GM12878 (cell line): Measurements from ENCODE around the gene ELOF1. TPM values are rescaled to one million over a fixed set of nuclear protein-coding genes. Genes with fewer than 3 reads are reported as not detected.

ENCODE experiments used
- ATAC-seq: fragments of 200-7000 bp; cut with Tn5 transposase; 3 replicates; pipeline ENCODE4 v1.9.1; 2020; ENCODE audit warnings: mild to moderate bottlenecking, moderate library complexity
- BruUV-seq: library from RNA; stranded (reverse); fragments of 400-500 nt; replicated peaks from 2 replicates; lab custom pipeline; 2021; lab: Mats Ljungman, UMichigan
- CTCF ChIA-PET: fragments of 300-600 bp; sonication (Branson Sonifier 250); formaldehyde crosslinking; extraction: SDS; loops from one replicate; lab custom pipeline; 2021; ENCODE audit warnings: inconsistent platforms; lab: Yijun Ruan, JAX
- POLR2A ChIA-PET: fragments of 350-600 bp; formaldehyde crosslinking; extraction: SDS; loops from one replicate; lab custom pipeline; 2021; ENCODE audit warnings: inconsistent platforms; lab: Charles Lee
- RAD21 ChIA-PET: fragments of 300-600 bp; sonication (Branson Sonifier 250); formaldehyde crosslinking; loops from one replicate; lab custom pipeline; 2023; ENCODE audit warnings: antibody characterized with exemption; ENCODE audit not compliant: unreplicated experiment; lab: Charles Lee
- SMC1A ChIA-PET: fragments of 300-600 bp; sonication (Branson Sonifier 250); formaldehyde crosslinking; loops from one replicate; lab custom pipeline; 2023; ENCODE audit not compliant: unreplicated experiment, uncharacterized antibody; lab: Charles Lee
- DNase-seq: peaks from one replicate; pipeline ENCODE4 v3.0.0-alpha.2; 2011; ENCODE audit warnings: low read depth, low spot score
- FAIRE-seq: peaks from 3 replicates; lab custom pipeline; 2011; peaks lifted over from hg19 to GRCh38; lab: Jason Lieb, UNC
- H2AFZ ChIP-seq: 2 replicates; pipeline ENCODE4 v1.6.0; 2011; ENCODE audit warnings: low read depth, low read length, control low read depth; ENCODE audit not compliant: control insufficient read depth
- H3K27ac ChIP-seq: 2 replicates; pipeline ENCODE4 v1.5.1; 2011; ENCODE audit warnings: control low read depth; ENCODE audit not compliant: control insufficient read depth, insufficient read depth
- H3K27me3 ChIP-seq, 2 experiments: replicated peaks in 1 of 2; 2 replicates each; pipeline versions ENCODE4 v1.6.0 to v1.6.1; 2011; ENCODE audit warnings: low read length in 1 of 2; ENCODE audit not compliant: control insufficient read depth in 2 of 2, insufficient read depth in 2 of 2
- H3K36me3 ChIP-seq, 2 experiments: 2 replicates each; pipeline ENCODE4 v1.5.1; 2011; ENCODE audit warnings: low read length in 1 of 2; ENCODE audit not compliant: control insufficient read depth in 2 of 2, insufficient read depth in 2 of 2
- H3K4me1 ChIP-seq: 2 replicates; pipeline ENCODE4 v1.6.1; 2011; ENCODE audit warnings: mild to moderate bottlenecking, low read length, moderate library complexity, mixed read lengths; ENCODE audit not compliant: control insufficient read depth, insufficient read depth
- H3K4me2 ChIP-seq: 2 replicates; pipeline ENCODE4 v1.6.0; 2011; ENCODE audit warnings: control low read depth; ENCODE audit not compliant: control insufficient read depth, insufficient read depth
- H3K4me3 ChIP-seq: fragments of 200-600 bp; sonication (generic); 2 replicates; pipeline ENCODE4 v1.5.1; 2016
- H3K79me2 ChIP-seq: 2 replicates; pipeline ENCODE4 v1.6.0; 2011; ENCODE audit warnings: low read length; ENCODE audit not compliant: control insufficient read depth, insufficient read depth
- H3K9ac ChIP-seq: 2 replicates; pipeline ENCODE4 v1.8.0; 2011; ENCODE audit warnings: low read length, control low read depth, mixed read lengths; ENCODE audit not compliant: control insufficient read depth, insufficient read depth
- H3K9me3 ChIP-seq: replicated peaks from 3 replicates; pipeline ENCODE4 v1.5.1; 2011; ENCODE audit warnings: mild to moderate bottlenecking, low read length; ENCODE audit not compliant: control insufficient read depth, insufficient read depth
- H4K20me1 ChIP-seq: 2 replicates; pipeline ENCODE4 v1.6.0; 2011; ENCODE audit not compliant: control insufficient read depth, insufficient read depth
- BMI1 ChIP-seq: fragments of 450-650 bp; IDR thresholded peaks from 2 replicates; pipeline ENCODE4 v1.6.1; 2016; ENCODE audit warnings: mild to moderate bottlenecking, moderate library complexity, borderline replicate concordance
- CBFB ChIP-seq: IDR thresholded peaks from 2 replicates; pipeline ENCODE4 v1.6.1; 2016; ENCODE audit warnings: antibody characterized with exemption, low read depth
- CEBPZ ChIP-seq: fragments of 150-350 bp; IDR thresholded peaks from 2 replicates; pipeline ENCODE4 v1.6.1; 2016; ENCODE audit warnings: low read depth, low read length
- CHD1 ChIP-seq: IDR thresholded peaks from 2 replicates; pipeline ENCODE4 v1.6.1; 2012; ENCODE audit warnings: low read depth, low read length, improper control_type of control experiment
- EZH2 ChIP-seq: IDR thresholded peaks from 2 replicates; pipeline ENCODE4 v1.6.1; 2012; ENCODE audit warnings: low read depth, mild to moderate bottlenecking, control low read depth, inconsistent platforms, low read length, borderline replicate concordance; ENCODE audit not compliant: control insufficient read depth
- FOXM1 ChIP-seq: IDR thresholded peaks from 2 replicates; pipeline ENCODE4 v1.6.1; 2012; ENCODE audit warnings: low read depth, mild to moderate bottlenecking, inconsistent platforms, low read length, moderate library complexity
- GATAD2B ChIP-seq: fragments of 450-650 bp; conservative IDR thresholded peaks from 2 replicates; pipeline ENCODE4 v1.6.1; 2017; ENCODE audit warnings: low read depth, mild to moderate bottlenecking, moderate library complexity
- IKZF1 ChIP-seq: fragments of 450-650 bp; conservative IDR thresholded peaks from 2 replicates; pipeline ENCODE4 v1.6.1; 2017; ENCODE audit warnings: antibody characterized with exemption, mild to moderate bottlenecking
- MEF2A ChIP-seq: IDR thresholded peaks from 2 replicates; pipeline ENCODE4 v1.6.1; 2011; ENCODE audit warnings: low read depth, mild to moderate bottlenecking, low read length, moderate library complexity; ENCODE audit not compliant: insufficient read depth
- MXI1 ChIP-seq: fragments of 150-350 bp; IDR thresholded peaks from 2 replicates; pipeline ENCODE4 v1.6.1; 2011; ENCODE audit warnings: low read depth, mild to moderate bottlenecking, inconsistent platforms, low read length, improper control_type of control experiment
- NFYA ChIP-seq: IDR thresholded peaks from 2 replicates; pipeline ENCODE4 v1.6.1; 2011; ENCODE audit warnings: low read depth, mild to moderate bottlenecking, low read length, improper control_type of control experiment, borderline replicate concordance
- POLR2AphosphoS5 ChIP-seq: IDR thresholded peaks from 2 replicates; pipeline ENCODE4 v1.6.1; 2011; ENCODE audit warnings: mild to moderate bottlenecking, low read length, inconsistent platforms
- RELA ChIP-seq: fragments of 450-650 bp; IDR thresholded peaks from 2 replicates; pipeline ENCODE4 v1.8.0; 2014; ENCODE audit warnings: borderline replicate concordance; ENCODE audit not compliant: partially characterized antibody
- SRF ChIP-seq, 2 experiments: IDR thresholded peaks; 2 replicates each; pipeline ENCODE4 v1.6.1; 2011; ENCODE audit warnings: low read depth in 2 of 2, low read length in 2 of 2, mild to moderate bottlenecking in 1 of 2, moderate library complexity in 1 of 2
- TAF1 ChIP-seq: IDR thresholded peaks from 2 replicates; pipeline ENCODE4 v1.6.1; 2011; ENCODE audit warnings: mild to moderate bottlenecking, low read depth, low read length, borderline replicate concordance
- TCF7 ChIP-seq: IDR thresholded peaks from 2 replicates; pipeline ENCODE4 v1.6.1; 2014; ENCODE audit warnings: antibody characterized with exemption, borderline replicate concordance
- YBX1 ChIP-seq: fragments of 450-650 bp; IDR thresholded peaks from 2 replicates; pipeline ENCODE4 v1.6.1; 2016; ENCODE audit warnings: antibody characterized with exemption
- ZNF207 ChIP-seq: fragments of 450-650 bp; IDR thresholded peaks from 2 replicates; pipeline ENCODE4 v1.6.1; 2014; ENCODE audit warnings: antibody characterized with exemption, mild to moderate bottlenecking, borderline replicate concordance
- ZNF24 ChIP-seq: fragments of 450-650 bp; IDR thresholded peaks from 2 replicates; pipeline ENCODE4 v1.6.1; 2017; ENCODE audit warnings: antibody characterized with exemption, mild to moderate bottlenecking
- ZZZ3 ChIP-seq: IDR thresholded peaks from 2 replicates; pipeline ENCODE4 v1.6.1; 2011; ENCODE audit warnings: low read depth; ENCODE audit not compliant: control insufficient read depth, insufficient read length
- WGBS: methylation state at CpG from one replicate; pipeline ENCODE4 v1.1.6; 2016; ENCODE audit warnings: low lambda C conversion rate; ENCODE audit not compliant: insufficient replicate concordance, insufficient coverage; ENCODE audit errors: missing lambda C conversion rate; 5-methylcytosine and 5-hydroxymethylcytosine counted together
- in situ Hi-C: fragments of 300-500 bp; cut with MboI; formaldehyde crosslinking; loops from 9 replicates; pipeline ENCODE4 v1.14.3; 2018; ENCODE audit warnings: mixed read lengths
- intact Hi-C: fragments of 100-400 bp; cut with micrococcal nuclease; formaldehyde crosslinking; loops from one replicate; pipeline ENCODE4 v1.14.2; 2022; ENCODE audit not compliant: unreplicated experiment
- polyA plus RNA-seq, 11 experiments: library from polyadenylated mRNA; depleted of rRNA in 4 of 11; unstranded in 6 of 11; stranded (reverse) in 5 of 11; fragments of >200 nt; fragmentation: Nextera tagmentation in 4 of 11; fragmentation: Illumina TruSeq in 1 of 11; extraction: Ambion mirVana in 4 of 11; extraction: Trizol in 1 of 11; gene quantifications; 1 replicate in 1 of 11; 2 replicates in 10 of 11; pipeline versions ENCODE4 v1.2.1 to v1.2.3, GENCODE V29; 2011 to 2016; ENCODE audit warnings: inconsistent platforms in 2 of 11, missing spikeins in 2 of 11, low read depth in 1 of 11
- total RNA-seq, 4 experiments: library from RNA; depleted of rRNA in 3 of 4; stranded (reverse); fragments of >200 nt in 3 of 4; fragmentation: Illumina TruSeq in 1 of 4; extraction: Trizol in 1 of 4; gene quantifications; 2 replicates each; pipeline versions ENCODE4 v1.2.1 to v1.2.3, GENCODE V29; 2013 to 2021

The ELOF1 gene
- total and polyA plus RNA-seq, 10 of the 15 experiments (the other 5 are each of a cell fraction or from before 2014, with no cell fraction given), result 11.7 to 124 (median 92.9) TPM

DNA sequence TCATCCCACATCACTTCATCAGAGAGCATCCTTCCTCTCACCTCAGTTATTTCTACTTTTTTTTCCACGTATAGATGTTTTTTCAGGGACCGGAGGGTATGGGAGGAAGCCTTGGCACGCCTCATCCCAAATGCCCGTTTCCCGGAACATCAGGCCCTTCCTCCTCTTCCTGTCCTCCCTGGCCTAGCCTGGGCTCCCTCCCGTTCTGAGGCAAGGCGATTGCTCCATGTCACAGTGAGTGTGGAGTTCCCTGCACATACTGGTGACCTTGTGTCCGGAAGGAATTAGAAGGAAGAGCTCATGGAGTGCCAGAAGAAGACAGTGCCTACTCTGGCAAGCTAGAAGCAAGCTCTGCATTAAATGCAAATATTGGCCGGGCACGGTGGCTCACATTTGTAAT, 37.1 kb upstream of the ELOF1 start (continued):
- TF ChIP-seq TAF1 (no peak), NFYA (no peak), EZH2 (no peak), ZZZ3 (no peak), MEF2A (no peak), YBX1 (no peak), BMI1 (no peak)

DNA sequence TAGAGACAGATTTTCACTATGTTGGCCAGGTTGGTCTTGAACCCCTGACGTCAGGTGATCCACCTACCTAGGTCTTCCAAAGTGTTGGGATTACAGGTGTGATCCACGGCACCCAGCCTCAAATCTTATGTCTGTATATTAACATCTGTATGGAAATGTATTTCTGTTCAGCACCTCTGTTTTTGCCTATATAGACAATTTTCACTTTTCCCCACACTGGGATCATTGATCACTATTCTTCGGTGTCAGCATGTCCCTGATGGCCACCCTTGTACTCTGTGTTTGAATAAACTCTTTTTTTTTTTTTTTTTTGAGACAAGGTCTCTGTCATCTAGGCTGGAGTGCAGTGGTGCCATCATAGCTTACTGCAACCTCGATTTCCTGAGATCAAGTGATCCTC, 35.1 kb upstream of the ELOF1 start:
- in situ Hi-C loops, result loop anchor here (25.0 kb wide), 1 partner anchor 1568 kb away; the partner anchor contains the start of genes IER2 and STX10
- Histone ChIP-seq H3K36me3 (no peaks in the 10 kb centered on the region), H3K4me1 (peaks cover 5% of the 10 kb centered on the region), H2AFZ (no peak overlapping the region), H3K27ac (no peak overlapping the region), H3K9me3 (no peaks in the 10 kb centered on the region), H3K27me3 (no peaks in the 10 kb centered on the region), H3K4me3 (no peak overlapping the region), H3K79me2 (peaks cover 18% of the 10 kb centered on the region), H3K9ac (no peak overlapping the region), H4K20me1 (no peaks in the 10 kb centered on the region), H3K4me2 (no peak overlapping the region)
- intact Hi-C loops, result no loop called here
- ChIA-PET CTCF (interaction anchor here (1.0 to 14.2 kb wide), 3 partner anchors 21 to 34 kb away, joined by 4 to 225 read pairs (median 4); partner anchors contain the start of gene ELOF1), RAD21 (no interaction called here), SMC1A (interaction anchor here (1.1 to 4.9 kb wide), 3 partner anchors 32 to 39 kb away, joined by 3 to 24 read pairs (median 3); partner anchors contain the start of gene ELOF1), POLR2A (interaction anchor here (0.6 to 1.3 kb wide), 5 partner anchors 9 to 142 kb away, joined by 4 to 6 read pairs (median 6); partner anchors contain the start of gene ELOF1)
- WGBS, result 71% methylated on average over 4 of the region's 4 CpGs
- DNase-seq (no peak), FAIRE-seq (no peak), ATAC-seq (no peak)
- no TSS peak for BruUV-seq
- TF ChIP-seq CBFB, result no peak
- TF ChIP-seq IKZF1, result no peak
- no peak for TF ChIP-seq ZNF24
- no peak for TF ChIP-seq CEBPZ
- TF ChIP-seq GATAD2B, result no peak
- TF ChIP-seq RELA, result no peak
- no peak for TF ChIP-seq MXI1
- no peak for TF ChIP-seq CHD1
- TF ChIP-seq TCF7, result no peak
- TF ChIP-seq FOXM1, result no peak
- TF ChIP-seq NFYA, result no peak
- TF ChIP-seq POLR2AphosphoS5, result no peak
- TF ChIP-seq ZNF207, result no peak
- no peak for TF ChIP-seq SRF (IDR thresholded peaks at IDR 0.05; ENCODE audit: low read depth in 2 of 2, low read length in 2 of 2)
